ENCODE results near the gene PEPD. TPM values are rescaled to one million over a fixed set of nuclear protein-coding genes. Genes with fewer than 3 reads are reported as not detected.

The PEPD gene
- total RNA-seq, 1 donor from 2014 or later, result 112 TPM

DNA sequence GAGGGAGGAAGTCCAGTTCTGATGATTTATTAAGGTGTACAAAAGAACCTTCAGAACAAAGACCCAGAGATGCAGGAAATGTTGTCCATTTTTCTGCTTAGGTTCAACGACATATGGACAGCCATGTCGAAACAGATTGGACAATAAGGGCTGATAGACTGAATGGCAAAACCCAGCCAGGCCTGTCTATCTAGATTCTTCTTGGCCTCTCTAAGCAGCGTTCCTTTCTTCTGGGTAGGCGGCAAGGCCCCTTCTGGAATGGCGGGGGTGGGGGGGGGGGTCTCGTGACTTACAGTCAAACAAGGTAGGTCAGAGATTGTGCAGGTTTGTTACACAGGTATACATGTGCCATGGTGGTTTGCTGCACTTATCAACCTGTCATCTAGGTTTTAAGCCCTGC lies 39.7 kb upstream of the PEPD start:
- Histone ChIP-seq H3K4me1 (no peaks in the 10 kb centered on the region), H3K27me3 (no peaks in the 10 kb centered on the region), H3K4me3 (no peak overlapping the region), H3K27ac (no peak overlapping the region), H3K9me3 (no peaks in the 10 kb centered on the region), H3K36me3 (no peaks in the 10 kb centered on the region)
- no peak for DNase-seq (ENCODE audit: low spot score in 2 of 2)
- intact Hi-C loops (cut with DNase I), result no loop called here
- TF ChIP-seq, protein P1, sequence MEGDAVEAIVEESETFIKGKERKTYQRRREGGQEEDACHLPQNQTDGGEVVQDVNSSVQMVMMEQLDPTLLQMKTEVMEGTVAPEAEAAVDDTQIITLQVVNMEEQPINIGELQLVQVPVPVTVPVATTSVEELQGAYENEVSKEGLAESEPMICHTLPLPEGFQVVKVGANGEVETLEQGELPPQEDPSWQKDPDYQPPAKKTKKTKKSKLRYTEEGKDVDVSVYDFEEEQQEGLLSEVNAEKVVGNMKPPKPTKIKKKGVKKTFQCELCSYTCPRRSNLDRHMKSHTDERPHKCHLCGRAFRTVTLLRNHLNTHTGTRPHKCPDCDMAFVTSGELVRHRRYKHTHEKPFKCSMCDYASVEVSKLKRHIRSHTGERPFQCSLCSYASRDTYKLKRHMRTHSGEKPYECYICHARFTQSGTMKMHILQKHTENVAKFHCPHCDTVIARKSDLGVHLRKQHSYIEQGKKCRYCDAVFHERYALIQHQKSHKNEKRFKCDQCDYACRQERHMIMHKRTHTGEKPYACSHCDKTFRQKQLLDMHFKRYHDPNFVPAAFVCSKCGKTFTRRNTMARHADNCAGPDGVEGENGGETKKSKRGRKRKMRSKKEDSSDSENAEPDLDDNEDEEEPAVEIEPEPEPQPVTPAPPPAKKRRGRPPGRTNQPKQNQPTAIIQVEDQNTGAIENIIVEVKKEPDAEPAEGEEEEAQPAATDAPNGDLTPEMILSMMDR (IDR thresholded peaks at IDR 0.05), result no peak

DNA sequence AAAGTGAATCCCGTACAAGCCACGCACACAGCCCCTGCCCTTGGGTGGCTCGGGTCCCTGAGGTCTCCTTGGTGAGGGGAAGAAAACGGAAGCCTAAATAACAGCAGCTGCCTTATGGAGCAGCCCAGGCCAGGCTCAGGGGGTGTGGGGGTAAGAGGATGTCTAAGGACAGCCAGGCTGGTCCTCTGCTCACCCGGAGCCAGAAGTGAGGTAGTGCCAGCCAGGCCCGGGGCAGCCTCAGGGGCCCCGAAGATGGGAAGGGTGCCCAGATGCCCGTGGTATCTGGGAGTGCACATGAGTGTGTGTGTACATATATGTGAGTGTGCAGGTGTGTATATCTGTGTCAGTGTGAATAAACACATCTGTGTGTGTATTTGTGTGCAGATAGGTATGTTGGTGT lies 38.4 kb upstream of the PEPD start:
- TF ChIP-seq, protein P1 (IDR thresholded peaks at IDR 0.05), result no peak
- H3K36me3 ChIP-seq, result no peaks in the 10 kb centered on the region
- no peak overlapping the region for H3K27ac ChIP-seq
- no peak for DNase-seq (ENCODE audit: low spot score in 2 of 2)
- H3K4me1 ChIP-seq, result no peaks in the 10 kb centered on the region
- H3K4me3 ChIP-seq, result no peak overlapping the region
- H3K27me3 ChIP-seq, result no peaks in the 10 kb centered on the region
- intact Hi-C loops (cut with DNase I), result no loop called here
- no peaks in the 10 kb centered on the region for H3K9me3 ChIP-seq

DNA sequence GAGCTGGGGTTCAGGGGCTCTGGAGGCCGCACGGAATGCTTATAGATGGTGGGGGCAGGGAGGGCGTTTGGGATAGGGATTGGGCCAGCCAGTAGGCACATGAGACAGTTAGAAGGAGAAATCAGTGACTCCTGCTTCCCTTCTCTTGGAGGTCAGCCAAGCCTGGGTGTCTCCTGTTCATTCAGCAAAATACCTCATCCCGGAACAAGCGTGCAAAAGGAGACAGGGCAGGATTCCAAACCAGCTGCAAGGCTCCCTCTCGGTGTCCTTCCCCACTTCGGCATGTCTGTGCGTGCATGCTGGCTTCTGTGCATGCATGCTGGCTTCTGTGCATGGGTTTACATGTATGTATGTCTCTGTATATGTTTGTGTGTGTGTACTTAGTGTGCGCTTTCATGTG lies 37.3 kb upstream of the PEPD start:
- intact Hi-C loops (cut with DNase I), result no loop called here
- H3K4me3 ChIP-seq, result no peak overlapping the region
- H3K4me1 ChIP-seq, result no peaks in the 10 kb centered on the region
- no peaks in the 10 kb centered on the region for H3K27me3 ChIP-seq
- TF ChIP-seq, protein P1 (IDR thresholded peaks at IDR 0.05), result no peak
- DNase-seq (ENCODE audit: low spot score in 2 of 2), result no peak
- H3K27ac ChIP-seq, result no peak overlapping the region
- H3K9me3 ChIP-seq, result no peaks in the 10 kb centered on the region
- no peaks in the 10 kb centered on the region for H3K36me3 ChIP-seq

DNA sequence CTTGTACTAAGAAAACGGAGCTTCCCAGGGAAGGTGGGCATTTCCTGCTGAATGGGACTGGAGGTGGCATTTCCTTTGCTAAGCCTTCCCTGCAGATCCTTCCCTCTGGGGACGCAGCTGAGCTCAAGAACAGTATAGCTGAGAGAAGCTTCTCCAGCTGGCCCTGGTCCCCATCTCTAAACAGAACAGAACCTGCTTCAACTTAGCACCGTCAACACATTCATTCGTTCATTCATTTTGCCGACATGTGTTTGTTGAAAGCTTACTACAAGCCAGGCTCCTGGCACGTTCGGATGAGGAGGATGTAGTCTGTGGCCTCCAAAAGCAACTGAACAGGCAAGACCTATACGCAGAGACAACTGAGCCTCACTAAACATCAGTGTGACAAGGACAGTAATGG lies 36.6 kb upstream of the PEPD start:
- DNase-seq (ENCODE audit: low spot score in 2 of 2), result no peak
- no peaks in the 10 kb centered on the region for H3K27me3 ChIP-seq
- H3K9me3 ChIP-seq, result no peaks in the 10 kb centered on the region
- no peak overlapping the region for H3K27ac ChIP-seq
- intact Hi-C loops (cut with DNase I), result no loop called here
- H3K36me3 ChIP-seq, result no peaks in the 10 kb centered on the region
- H3K4me1 ChIP-seq, result no peaks in the 10 kb centered on the region
- TF ChIP-seq, protein P1 (IDR thresholded peaks at IDR 0.05), result no peak
- H3K4me3 ChIP-seq, result no peak overlapping the region

DNA sequence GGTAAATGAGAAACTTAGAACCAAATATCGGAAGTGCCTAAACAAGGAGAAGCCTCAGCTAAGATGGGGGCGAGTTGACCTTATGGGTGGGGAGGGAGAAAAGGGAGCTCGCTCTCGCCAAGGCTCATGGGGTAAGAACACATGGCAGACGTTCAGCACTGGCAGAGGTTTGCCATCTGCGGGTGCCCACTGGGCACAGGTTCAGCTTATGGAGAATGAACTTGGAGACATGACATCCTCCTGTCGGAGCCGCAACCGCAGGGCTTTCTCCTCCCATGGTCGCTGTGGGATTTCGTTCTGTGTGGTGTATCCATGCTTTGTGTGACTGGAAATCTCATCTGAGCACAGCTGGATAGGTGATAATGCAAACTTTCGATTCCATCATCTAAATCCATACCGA lies 36.1 kb upstream of the PEPD start:
- Histone ChIP-seq H3K4me3 (no peak overlapping the region), H3K27ac (no peak overlapping the region), H3K36me3 (no peaks in the 10 kb centered on the region), H3K27me3 (no peaks in the 10 kb centered on the region), H3K4me1 (no peaks in the 10 kb centered on the region), H3K9me3 (no peaks in the 10 kb centered on the region)
- no peak for DNase-seq (ENCODE audit: low spot score in 2 of 2)
- intact Hi-C loops (cut with DNase I), result no loop called here
- TF ChIP-seq, protein P1 (IDR thresholded peaks at IDR 0.05), result no peak

DNA sequence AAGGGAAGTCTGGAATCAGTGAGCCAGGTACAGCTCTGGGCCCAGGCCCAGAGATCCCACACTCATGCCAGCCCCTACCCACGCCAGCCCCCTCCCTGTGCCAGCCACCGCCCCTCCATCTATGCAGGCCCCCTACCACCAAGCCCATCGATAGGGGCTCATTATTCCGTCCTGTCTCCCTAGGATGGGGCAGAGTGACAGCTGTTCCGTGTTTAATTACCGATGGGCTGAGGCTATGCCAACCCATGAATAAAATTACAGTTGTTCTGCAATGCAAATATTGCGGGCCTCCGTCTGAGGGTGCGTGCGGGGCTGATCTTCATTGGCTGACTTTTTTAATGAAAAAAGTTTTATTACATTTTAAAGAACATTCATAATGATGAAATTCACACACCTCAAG lies 35.6 kb upstream of the PEPD start:
- Histone ChIP-seq H3K27me3 (no peaks in the 10 kb centered on the region), H3K4me1 (no peaks in the 10 kb centered on the region), H3K36me3 (no peaks in the 10 kb centered on the region), H3K27ac (no peak overlapping the region), H3K4me3 (no peak overlapping the region), H3K9me3 (no peaks in the 10 kb centered on the region)
- no peak for DNase-seq (ENCODE audit: low spot score in 2 of 2)
- TF ChIP-seq, protein P1 (IDR thresholded peaks at IDR 0.05), result no peak
- intact Hi-C loops (cut with DNase I), result no loop called here
